Activated naive CD4-positive, alpha-beta T cell treated with anti-CD3 and anti-CD28 coated beads, Interleukin-2, amount 10 ng/mL, durations not matched to agents 7 days and 5 days (primary cell): Measurements from ENCODE around the gene HECW1.
"Not testable (repeated sequence)": the region's sequence is repeated elsewhere in the genome, so short reads cannot be mapped to it uniquely, and the experiment has no call there.

Source experiments
- CTCF ChIA-PET: fragments of 350-600 bp; sonication (Branson Sonifier 250); formaldehyde crosslinking; loops from one replicate; lab custom pipeline; 2021; ENCODE audit warnings: antibody characterized with exemption; lab: Charles Lee
- DNase-seq: peaks from one replicate; pipeline ENCODE4 v3.0.0-alpha.2; 2020
- H3K27ac Mint-ChIP-seq: one replicate; pipeline ENCODE4 v1.8.0; 2021; ENCODE audit warnings: mild to moderate bottlenecking, moderate library complexity, mixed read lengths
- H3K27me3 Mint-ChIP-seq: one replicate; pipeline ENCODE4 v1.8.0; 2021; ENCODE audit warnings: mild to moderate bottlenecking, mixed read lengths
- H3K36me3 Mint-ChIP-seq: one replicate; pipeline ENCODE4 v1.8.0; 2021; ENCODE audit warnings: mixed read lengths
- H3K4me1 Mint-ChIP-seq: one replicate; pipeline ENCODE4 v1.8.0; 2021; ENCODE audit warnings: mixed read lengths
- H3K4me3 Mint-ChIP-seq: one replicate; pipeline ENCODE4 v1.8.0; 2021; ENCODE audit warnings: mild to moderate bottlenecking, moderate library complexity, mixed read lengths
- H3K9me3 Mint-ChIP-seq: one replicate; pipeline ENCODE4 v1.8.0; 2021; ENCODE audit warnings: mixed read lengths

The HECW1 gene

DNA sequence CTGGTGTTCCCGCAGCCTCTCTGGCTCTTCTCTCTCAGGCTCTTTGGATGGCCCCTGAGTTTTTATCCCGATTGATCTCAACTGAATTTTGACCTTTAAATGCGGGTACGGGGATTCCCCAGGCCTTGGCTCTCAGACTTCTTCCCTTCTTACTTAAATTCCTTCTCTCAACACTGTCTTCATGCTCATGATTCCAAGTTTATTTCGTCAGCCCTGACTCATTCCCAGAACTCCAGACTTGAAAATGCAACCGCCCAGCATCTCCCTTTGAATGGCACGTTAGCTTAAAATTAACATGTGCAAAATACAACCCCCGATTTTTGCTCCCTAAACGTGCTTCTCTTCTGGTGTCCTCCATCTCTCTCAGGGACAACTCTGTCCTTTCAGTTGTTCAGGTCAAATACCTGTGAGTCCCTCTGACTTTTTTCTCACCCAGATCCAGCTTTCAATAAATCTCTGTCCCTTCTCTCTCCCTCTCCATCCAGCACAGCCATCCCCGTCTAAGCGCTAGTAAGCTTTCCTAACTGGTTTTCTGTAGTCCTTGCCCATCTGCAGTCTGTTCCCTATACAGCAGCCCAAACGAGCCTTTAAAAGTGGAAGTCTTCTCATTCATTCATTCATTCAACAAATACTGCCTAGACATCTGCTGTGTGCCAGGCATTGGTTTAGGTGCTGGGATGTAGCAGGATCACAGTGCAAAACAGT lies 7.1 kb downstream of the HECW1 start:
- no peak overlapping the region for H3K27ac Mint-ChIP-seq
- peaks cover 26% of the 10 kb centered on the region for H3K27me3 Mint-ChIP-seq
- no peak overlapping the region for H3K4me3 Mint-ChIP-seq
- H3K9me3 Mint-ChIP-seq = no peaks in the 10 kb centered on the region
- no peak for DNase-seq
- no peaks in the 10 kb centered on the region for H3K4me1 Mint-ChIP-seq
- CTCF ChIA-PET = no interaction called here
- H3K36me3 Mint-ChIP-seq = no peaks in the 10 kb centered on the region

DNA sequence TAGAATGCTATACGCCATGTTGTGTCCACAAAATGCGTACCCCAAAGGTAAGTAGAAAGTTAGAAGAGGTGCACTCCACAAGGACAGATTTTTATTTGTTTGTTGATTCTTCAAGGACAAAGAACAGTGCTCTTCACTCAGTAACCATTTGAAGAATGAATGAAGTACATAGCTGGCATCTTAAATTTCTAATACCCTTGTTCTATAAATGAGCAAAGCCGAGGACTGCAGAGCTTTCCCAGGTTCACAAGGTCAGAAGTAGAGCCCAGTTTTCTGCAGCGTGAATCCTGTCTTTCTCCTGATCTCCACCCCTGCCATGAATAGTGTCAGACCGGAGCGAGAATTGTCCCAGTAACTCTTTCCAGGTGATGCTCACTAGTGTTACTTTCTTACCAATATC lies 9.5 kb downstream of the HECW1 start:
- Mint-ChIP-seq H3K4me3 (no peak overlapping the region), H3K36me3 (no peaks in the 10 kb centered on the region), H3K4me1 (no peaks in the 10 kb centered on the region), H3K27me3 (peaks cover 5% of the 10 kb centered on the region), H3K27ac (no peak overlapping the region), H3K9me3 (no peaks in the 10 kb centered on the region)
- CTCF ChIA-PET = no interaction called here
- DNase-seq = no peak

DNA sequence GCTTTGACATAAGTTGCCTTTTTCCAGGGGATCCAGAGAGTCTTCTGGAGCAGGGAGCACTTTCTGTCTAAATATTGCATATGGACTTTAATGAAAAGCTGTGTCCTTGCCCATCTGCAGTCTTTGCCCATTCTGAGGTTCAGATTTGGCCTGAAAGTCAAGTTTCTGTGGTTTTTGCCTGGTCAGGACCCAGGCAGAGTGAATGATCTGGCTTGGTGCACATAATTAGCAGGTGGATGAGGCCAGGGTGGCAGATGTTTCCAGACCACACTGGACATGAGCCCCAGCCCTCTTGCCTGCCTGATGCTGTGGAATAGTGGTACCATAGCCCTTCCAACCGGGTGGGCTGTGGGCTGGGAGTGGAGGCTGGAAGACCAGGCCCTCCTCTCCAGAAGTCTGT lies 11.0 kb downstream of the HECW1 start:
- Mint-ChIP-seq H3K4me1 (no peaks in the 10 kb centered on the region), H3K27me3 (no peaks in the 10 kb centered on the region), H3K36me3 (no peaks in the 10 kb centered on the region), H3K9me3 (no peaks in the 10 kb centered on the region), H3K4me3 (no peak overlapping the region), H3K27ac (no peak overlapping the region)
- no peak for DNase-seq
- CTCF ChIA-PET = no interaction called here

DNA sequence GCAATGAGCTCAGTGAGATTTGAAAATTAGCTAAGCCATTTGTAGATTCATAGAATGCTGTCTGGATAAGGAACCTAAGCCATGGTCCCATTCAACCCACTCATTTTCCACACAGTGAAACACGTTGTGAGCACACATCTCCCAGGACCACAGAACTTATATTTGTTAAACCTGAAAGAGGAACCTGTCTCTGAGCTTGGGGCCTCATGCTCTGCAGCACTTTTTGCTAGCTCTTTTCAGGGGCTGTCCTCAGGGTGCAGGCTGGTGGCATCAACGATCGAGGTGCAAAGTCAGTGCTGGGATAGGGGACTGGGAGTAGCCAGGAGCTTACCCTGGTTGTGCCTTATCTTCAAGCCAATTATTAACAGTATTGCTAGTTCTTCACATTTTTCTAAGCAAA lies 11.9 kb downstream of the HECW1 start:
- Mint-ChIP-seq H3K36me3 (no peaks in the 10 kb centered on the region), H3K27me3 (no peaks in the 10 kb centered on the region), H3K4me3 (no peak overlapping the region), H3K9me3 (no peaks in the 10 kb centered on the region), H3K27ac (no peak overlapping the region), H3K4me1 (no peaks in the 10 kb centered on the region)
- CTCF ChIA-PET = no interaction called here
- no peak for DNase-seq

DNA sequence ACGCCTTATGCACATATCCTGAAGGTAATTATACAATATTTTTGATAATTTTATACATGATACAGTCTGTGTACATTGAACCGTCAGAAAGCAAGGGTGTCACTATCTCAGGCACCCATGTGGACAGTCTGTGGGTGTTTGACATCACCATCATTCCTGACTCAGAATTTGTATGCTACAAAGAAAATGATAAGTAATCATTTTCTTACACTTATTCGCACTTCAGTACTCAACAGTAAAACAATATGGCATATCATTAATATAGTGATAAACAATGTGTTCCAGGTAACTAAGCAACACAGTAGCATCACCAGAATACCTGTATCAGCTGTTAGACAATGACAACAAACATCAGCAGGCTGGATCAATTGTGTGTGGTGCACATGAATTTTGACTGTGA lies 17.9 kb downstream of the HECW1 start:
- CTCF ChIA-PET = no interaction called here
- Mint-ChIP-seq H3K4me3 (no peak overlapping the region), H3K36me3 (no peaks in the 10 kb centered on the region), H3K4me1 (no peaks in the 10 kb centered on the region), H3K27me3 (peaks cover 5% of the 10 kb centered on the region), H3K27ac (no peak overlapping the region), H3K9me3 (no peaks in the 10 kb centered on the region)
- no peak for DNase-seq

DNA sequence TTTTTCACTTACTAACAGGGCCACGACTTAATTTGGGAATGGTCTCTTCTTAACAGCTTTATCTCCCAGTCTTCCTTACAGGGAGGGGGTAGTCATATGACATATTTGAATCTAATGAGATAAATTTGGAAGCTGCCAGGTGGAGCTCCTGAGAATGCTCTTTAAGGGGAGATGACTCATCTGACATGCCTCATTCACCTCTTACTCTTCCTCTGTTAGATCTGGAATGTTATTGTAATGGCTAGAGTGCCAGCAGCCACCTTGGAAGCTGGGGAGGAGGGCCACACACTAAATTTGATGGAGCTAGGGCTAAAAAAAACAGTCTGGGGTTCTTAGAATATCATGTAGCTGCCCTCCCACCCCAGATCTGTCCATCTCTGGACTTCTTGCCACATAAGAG lies 22.7 kb downstream of the HECW1 start:
- CTCF ChIA-PET = no interaction called here
- Mint-ChIP-seq H3K36me3 (no peaks in the 10 kb centered on the region), H3K27me3 (peaks cover 16% of the 10 kb centered on the region), H3K4me1 (no peaks in the 10 kb centered on the region), H3K4me3 (no peak overlapping the region), H3K27ac (no peak overlapping the region), H3K9me3 (no peaks in the 10 kb centered on the region)
- no peak for DNase-seq

DNA sequence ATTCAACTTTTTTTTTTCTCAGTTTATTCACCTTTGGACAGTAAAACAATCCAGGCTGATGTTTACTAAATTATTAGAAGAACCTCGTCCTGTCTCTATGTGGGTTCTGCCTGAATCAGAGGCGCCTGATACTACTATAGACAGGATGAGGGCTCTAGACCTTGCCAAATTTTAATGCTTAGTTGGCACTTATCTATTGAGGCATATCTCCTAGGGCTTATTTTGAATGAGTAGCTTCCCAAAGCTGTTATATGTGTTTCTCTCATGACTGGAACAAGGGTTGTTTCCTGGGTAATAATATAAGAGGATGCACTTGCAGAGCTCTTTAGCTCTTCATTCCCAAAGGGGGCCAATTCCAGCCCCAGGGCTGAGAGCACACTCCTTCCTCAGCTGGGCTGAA lies 23.6 kb downstream of the HECW1 start:
- H3K9me3 Mint-ChIP-seq = no peaks in the 10 kb centered on the region
- H3K4me1 Mint-ChIP-seq = no peaks in the 10 kb centered on the region
- CTCF ChIA-PET = no interaction called here
- H3K36me3 Mint-ChIP-seq = no peaks in the 10 kb centered on the region
- H3K4me3 Mint-ChIP-seq = no peak overlapping the region
- H3K27ac Mint-ChIP-seq = no peak overlapping the region
- peaks cover 20% of the 10 kb centered on the region for H3K27me3 Mint-ChIP-seq
- no peak for DNase-seq

DNA sequence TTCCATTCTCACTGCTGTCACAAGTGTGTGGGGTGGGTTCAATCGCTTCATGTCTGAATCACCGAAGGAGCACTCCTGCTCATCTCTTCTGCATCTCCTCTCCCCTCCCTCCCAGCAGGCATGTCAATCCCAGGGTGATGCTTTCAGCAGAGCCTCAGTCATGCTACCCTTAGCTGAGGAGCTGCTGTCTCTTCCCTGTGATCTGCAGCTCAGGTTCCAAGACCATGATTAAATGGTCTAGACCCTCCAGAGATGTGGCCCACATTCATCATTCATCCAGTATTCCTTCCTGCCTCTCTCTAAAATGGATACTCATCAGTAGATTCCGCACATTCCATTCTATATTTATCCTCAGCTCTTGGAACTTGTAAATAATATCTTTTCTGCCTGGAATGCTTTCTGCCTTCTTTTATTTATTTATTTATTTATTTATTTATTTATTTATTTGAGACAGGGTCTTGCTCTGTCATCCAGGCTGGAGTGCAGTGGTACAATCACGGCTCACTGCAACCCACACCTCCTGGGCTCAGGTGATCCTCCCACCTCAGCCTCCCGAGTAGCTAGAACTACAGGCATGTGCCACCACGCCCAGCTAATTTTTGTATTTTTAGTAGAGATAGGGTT lies 24.8 kb downstream of the HECW1 start:
- DNase-seq, H3K27ac Mint-ChIP-seq, H3K4me1 Mint-ChIP-seq, H3K36me3 Mint-ChIP-seq, H3K4me3 Mint-ChIP-seq, CTCF ChIA-PET, H3K9me3 Mint-ChIP-seq: not testable (repeated sequence)
- peaks cover 15% of the 10 kb centered on the region for H3K27me3 Mint-ChIP-seq

DNA sequence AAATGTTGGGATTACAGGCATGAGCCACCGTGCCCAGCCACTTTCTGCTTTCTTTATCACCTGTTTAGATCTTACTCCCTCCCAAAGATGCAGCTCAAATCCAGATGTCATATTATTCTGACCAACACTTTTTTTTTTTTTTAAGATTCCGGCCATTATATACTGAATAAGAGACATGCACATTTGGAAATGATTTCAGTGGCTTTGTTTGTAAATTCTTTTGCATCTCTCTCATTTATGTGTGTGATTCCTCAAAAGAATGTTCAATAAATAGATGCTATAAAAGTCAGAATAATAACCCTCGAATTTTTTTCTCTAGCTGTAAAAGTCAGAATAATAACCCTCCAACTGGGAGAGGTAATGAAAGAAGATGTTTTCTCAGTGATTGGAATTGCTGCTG lies 25.4 kb downstream of the HECW1 start:
- Mint-ChIP-seq H3K4me3 (no peak overlapping the region), H3K9me3 (no peaks in the 10 kb centered on the region), H3K27ac (no peak overlapping the region), H3K27me3 (peaks cover 15% of the 10 kb centered on the region), H3K4me1 (no peaks in the 10 kb centered on the region), H3K36me3 (no peaks in the 10 kb centered on the region)
- CTCF ChIA-PET = no interaction called here
- no peak for DNase-seq

DNA sequence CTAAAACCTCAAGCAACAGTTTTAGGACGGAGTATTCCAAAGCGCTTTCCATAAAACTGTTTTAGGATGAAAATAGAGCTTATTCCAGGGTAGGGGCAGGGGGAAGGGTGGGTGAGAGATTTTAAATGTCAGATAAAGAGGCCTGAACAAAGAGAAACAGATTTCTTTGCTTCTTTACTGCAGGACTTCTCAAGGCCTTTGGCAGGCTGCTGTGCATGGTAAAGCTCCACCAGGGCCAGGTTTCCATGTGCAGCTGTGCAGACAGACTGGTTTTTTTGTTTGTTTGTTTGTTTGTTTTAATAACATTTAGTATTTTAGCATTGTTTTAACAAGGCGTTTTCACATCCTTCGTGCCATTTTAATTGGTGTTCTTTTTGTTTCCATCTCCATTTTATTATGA lies 26.3 kb downstream of the HECW1 start:
- DNase-seq = no peak
- peaks cover 15% of the 10 kb centered on the region for H3K27me3 Mint-ChIP-seq
- H3K36me3 Mint-ChIP-seq = no peaks in the 10 kb centered on the region
- no peak overlapping the region for H3K4me3 Mint-ChIP-seq
- CTCF ChIA-PET = no interaction called here
- no peak overlapping the region for H3K27ac Mint-ChIP-seq
- H3K4me1 Mint-ChIP-seq = no peaks in the 10 kb centered on the region
- no peaks in the 10 kb centered on the region for H3K9me3 Mint-ChIP-seq

DNA sequence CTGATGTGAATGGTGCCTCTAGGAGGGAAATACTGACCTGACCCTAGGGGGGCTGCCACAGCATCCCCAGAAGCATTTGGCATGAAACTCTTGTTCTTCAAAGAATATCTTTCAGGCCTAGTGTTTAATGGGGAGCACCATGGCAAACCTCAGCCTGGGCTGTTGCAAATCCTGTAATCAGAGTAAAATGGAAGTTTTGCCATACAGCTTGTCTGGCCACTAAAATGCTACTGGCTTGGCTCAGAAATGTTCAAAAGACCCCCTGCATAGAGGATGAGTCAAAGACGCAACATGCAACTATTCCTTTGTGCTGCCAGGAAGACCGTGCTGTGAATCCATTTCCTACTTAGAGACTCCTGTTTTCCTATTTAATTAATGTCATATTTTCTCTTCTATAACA lies 26.7 kb downstream of the HECW1 start:
- no peak for DNase-seq
- Mint-ChIP-seq H3K4me1 (no peaks in the 10 kb centered on the region), H3K4me3 (no peak overlapping the region), H3K27ac (no peak overlapping the region), H3K27me3 (peaks cover 15% of the 10 kb centered on the region), H3K36me3 (no peaks in the 10 kb centered on the region), H3K9me3 (no peaks in the 10 kb centered on the region)
- CTCF ChIA-PET = no interaction called here

DNA sequence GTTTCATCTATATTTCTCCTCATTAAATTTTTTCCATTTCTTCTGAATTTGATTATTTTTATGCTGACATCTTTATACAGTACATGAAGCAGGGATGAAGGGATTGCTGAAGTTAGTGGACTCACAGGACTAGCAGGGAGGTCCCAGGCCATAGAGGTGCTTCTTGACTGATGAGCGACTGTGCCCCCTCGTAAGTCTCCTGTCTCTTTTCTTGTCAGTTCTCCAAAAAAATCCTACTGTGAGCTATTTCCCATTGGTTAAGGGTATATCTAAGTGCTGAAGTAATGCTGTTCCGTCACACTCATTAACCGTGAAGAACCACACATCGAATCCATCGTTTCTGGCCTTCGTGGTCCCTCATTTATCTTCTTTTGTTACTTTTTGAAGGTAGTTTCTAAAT lies 27.7 kb downstream of the HECW1 start:
- H3K9me3 Mint-ChIP-seq = no peaks in the 10 kb centered on the region
- H3K27me3 Mint-ChIP-seq = peaks cover 15% of the 10 kb centered on the region
- H3K27ac Mint-ChIP-seq = no peak overlapping the region
- H3K4me3 Mint-ChIP-seq = no peak overlapping the region
- no peak for DNase-seq
- no peaks in the 10 kb centered on the region for H3K36me3 Mint-ChIP-seq
- H3K4me1 Mint-ChIP-seq = no peaks in the 10 kb centered on the region
- CTCF ChIA-PET = no interaction called here

DNA sequence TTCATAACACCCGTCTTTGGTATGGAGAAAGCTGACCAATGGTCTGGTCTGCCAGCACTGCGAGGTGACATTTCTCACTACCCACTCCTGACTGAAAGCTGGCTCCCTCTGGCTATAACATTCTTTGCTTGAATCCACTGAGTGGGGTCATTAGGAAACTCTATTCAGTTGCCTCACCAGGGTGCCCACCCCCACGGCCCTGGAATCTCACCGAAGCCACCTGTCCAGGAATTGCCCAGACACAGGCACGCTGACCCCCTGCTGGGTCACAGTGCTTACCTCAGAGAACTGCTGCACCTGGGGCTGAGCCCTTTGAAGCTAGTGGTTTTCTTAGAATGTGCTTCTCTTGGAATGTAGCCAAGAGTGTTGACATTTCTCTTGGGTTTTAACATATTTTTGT lies 28.6 kb downstream of the HECW1 start:
- DNase-seq = no peak
- no peak overlapping the region for H3K27ac Mint-ChIP-seq
- H3K27me3 Mint-ChIP-seq = peaks cover 15% of the 10 kb centered on the region
- no peaks in the 10 kb centered on the region for H3K4me1 Mint-ChIP-seq
- no peak overlapping the region for H3K4me3 Mint-ChIP-seq
- CTCF ChIA-PET = no interaction called here
- H3K36me3 Mint-ChIP-seq = no peaks in the 10 kb centered on the region
- no peaks in the 10 kb centered on the region for H3K9me3 Mint-ChIP-seq

DNA sequence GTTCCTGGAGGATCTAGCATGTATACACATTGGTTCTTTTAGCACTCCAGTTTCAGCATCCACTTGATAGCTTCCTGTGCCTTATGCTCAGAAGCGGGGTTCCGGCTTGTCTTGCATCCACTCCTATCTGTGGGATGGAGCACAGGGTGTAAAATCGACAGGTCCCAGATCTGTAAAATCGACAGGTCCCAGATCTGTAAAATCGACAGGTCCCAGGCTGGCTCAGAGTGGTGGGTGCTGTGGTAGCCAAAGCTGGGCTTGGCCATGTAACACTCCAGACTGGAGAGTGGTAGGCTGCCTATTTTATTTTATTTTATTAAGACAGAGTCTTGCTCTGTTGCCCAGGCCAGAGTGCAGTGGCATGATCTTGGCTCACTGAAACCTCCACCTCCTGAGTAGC lies 30.3 kb downstream of the HECW1 start:
- Mint-ChIP-seq H3K9me3 (no peaks in the 10 kb centered on the region), H3K4me3 (no peak overlapping the region), H3K27me3 (peaks cover 7% of the 10 kb centered on the region), H3K36me3 (no peaks in the 10 kb centered on the region), H3K4me1 (no peaks in the 10 kb centered on the region), H3K27ac (no peak overlapping the region)
- no peak for DNase-seq
- CTCF ChIA-PET = no interaction called here

DNA sequence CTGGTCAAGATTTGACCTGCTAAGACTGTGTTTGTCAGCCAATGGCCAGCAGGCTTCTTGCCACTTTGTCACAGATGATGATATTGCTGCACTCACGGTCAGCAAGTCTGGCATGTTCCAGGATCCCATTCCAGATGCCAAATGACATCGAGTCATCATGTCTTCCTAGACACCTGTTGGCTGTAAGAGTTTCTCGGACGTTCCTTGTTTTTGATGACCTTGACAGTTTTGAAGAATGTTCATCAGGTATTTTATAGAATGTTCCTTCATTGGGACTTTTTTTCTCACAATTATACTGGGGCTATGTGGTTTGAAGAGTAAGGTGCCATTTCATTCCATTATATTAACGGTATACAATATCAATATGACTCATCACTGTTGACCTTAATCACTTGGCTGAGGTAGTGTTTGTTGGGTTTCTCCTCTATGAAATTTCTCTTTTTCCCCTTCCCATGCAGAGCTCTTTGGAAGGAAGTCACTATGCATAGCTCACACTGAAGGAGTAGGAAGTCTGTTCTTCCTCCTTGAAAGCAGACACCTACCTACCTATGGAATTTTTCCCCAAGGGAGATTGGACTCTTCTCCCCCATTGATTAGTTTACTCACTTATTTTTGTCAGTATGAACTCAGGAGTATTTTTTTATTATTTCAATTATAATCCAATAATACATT lies 31.6 kb downstream of the HECW1 start:
- Mint-ChIP-seq H3K27ac (no peak overlapping the region), H3K4me3 (no peak overlapping the region), H3K9me3 (no peaks in the 10 kb centered on the region), H3K36me3 (no peaks in the 10 kb centered on the region), H3K4me1 (no peaks in the 10 kb centered on the region), H3K27me3 (peaks cover 12% of the 10 kb centered on the region)
- CTCF ChIA-PET = no interaction called here
- no peak for DNase-seq
